Upper lobe of left lung (tissue), 6 donors: Measurements from ENCODE around the gene M6PR. TPM values are rescaled to one million over a fixed set of nuclear protein-coding genes. Genes with fewer than 3 reads are reported as not detected.

Source experiments
- ATAC-seq, 2 donors: fragments of 200-7000 bp; cut with Tn5 transposase; one replicate each; pipeline ENCODE4 v1.9.1; 2022; ENCODE audit warnings: mild to moderate bottlenecking in 2 of 2, moderate library complexity in 2 of 2; ENCODE audit not compliant: low FRiP score in 2 of 2
- DNase-seq, 2 donors: peaks; one replicate each; pipeline ENCODE4 v3.0.0-alpha.2; 2019 to 2020
- H3K27ac ChIP-seq, 4 donors: fragments of 200-600 bp; sonication (generic); one replicate each; pipeline ENCODE4 v1.5.1; 2016 to 2019
- H3K27me3 ChIP-seq, 4 donors: fragments of 200-600 bp; sonication (generic); one replicate each; pipeline ENCODE4 v1.5.1; 2017 to 2019
- H3K36me3 ChIP-seq, 4 donors: fragments of 200-600 bp; sonication (generic); one replicate each; pipeline ENCODE4 v1.5.1; 2016 to 2019
- H3K4me1 ChIP-seq, 4 donors: fragments of 200-600 bp; sonication (generic); one replicate each; pipeline ENCODE4 v1.5.1; 2018 to 2019
- H3K4me3 ChIP-seq, 4 donors: fragments of 200-600 bp; sonication (generic); one replicate each; pipeline ENCODE4 v1.5.1; 2017 to 2019; ENCODE audit warnings: mild to moderate bottlenecking in 2 of 4, moderate library complexity in 1 of 4
- H3K9me3 ChIP-seq, 4 donors: fragments of 200-600 bp; sonication (generic); one replicate each; pipeline ENCODE4 v1.5.1; 2018 to 2019
- CTCF ChIP-seq, 6 experiments: fragments of 450-650 bp in 4 of 6; fragments of 200-600 bp in 2 of 6; sonication (generic) in 2 of 6; IDR thresholded peaks; one replicate each; pipeline ENCODE4 v1.5.1; 2016 to 2019; ENCODE audit warnings: antibody characterized with exemption in 6 of 6
- EP300 ChIP-seq, 4 donors: sonication (generic); formaldehyde crosslinking; IDR thresholded peaks; one replicate each; pipeline ENCODE4 v1.5.1; 2017; ENCODE audit warnings: antibody characterized with exemption in 4 of 4, control low read depth in 2 of 4
- POLR2A ChIP-seq, 4 donors: fragments of 450-650 bp; IDR thresholded peaks; one replicate each; pipeline ENCODE4 v1.5.1; 2016 to 2017; ENCODE audit warnings: antibody characterized with exemption in 4 of 4, mild to moderate bottlenecking in 2 of 4
- POLR2AphosphoS5 ChIP-seq, 2 donors: sonication (generic); formaldehyde crosslinking; IDR thresholded peaks; one replicate each; pipeline ENCODE4 v1.5.1; 2017; ENCODE audit warnings: antibody characterized with exemption in 2 of 2
- WGBS, 2 donors: methylation state at CpG; one replicate each; pipeline ENCODE4 v1.1.5; 2017 to 2018; 5-methylcytosine and 5-hydroxymethylcytosine counted together
- total RNA-seq, 6 donors: library from RNA; depleted of rRNA in 4 of 6; stranded (reverse); fragments of >200 nt in 4 of 6; gene quantifications; one replicate each; pipeline versions ENCODE4 v1.1.0 to v1.2.1, GENCODE V29; 2016 to 2021
- donor health status: DM: no; HTN: no; CAD: no; lungs with moderate emphysema.
- donor health status: DM: no; HTN: yes; CAD: no; lungs with severe emphysema.

The M6PR gene
- total RNA-seq, 6 donors from 2014 or later, result 136 to 239 (median 175) TPM

- Histone ChIP-seq H3K9me3 (no peaks in the 10 kb centered on the region), H3K27me3 (no peaks in the 10 kb centered on the region), H3K36me3 (no peaks in the 10 kb centered on the region), H3K4me3 (no peak overlapping the region), H3K4me1 (no peaks in the 10 kb centered on the region), H3K27ac (no peak overlapping the region)
- no peak for ATAC-seq
- no peak for TF ChIP-seq CTCF (IDR thresholded peaks at IDR 0.05)
- TF ChIP-seq POLR2AphosphoS5 (IDR thresholded peaks at IDR 0.05), result no peak
- TF ChIP-seq EP300 (IDR thresholded peaks at IDR 0.05), result no peak
- TF ChIP-seq POLR2A (IDR thresholded peaks at IDR 0.05), result no peak
- 79 to 85% methylated on average over 4 of the region's 4 CpGs for WGBS, 2 donors
- DNase-seq, result no peak
Observed at GRCh38 chr12:8957561-8957960, 8.1 kb upstream of the M6PR start.

GRCh38 chr12:8956772-8957171 is 7.3 kb upstream of the M6PR start:
- ATAC-seq, result no peak
- TF ChIP-seq POLR2A (IDR thresholded peaks at IDR 0.05) (no peak), EP300 (IDR thresholded peaks at IDR 0.05) (no peak)
- Histone ChIP-seq H3K9me3 (no peaks in the 10 kb centered on the region), H3K27me3 (no peaks in the 10 kb centered on the region), H3K4me3 (no peak overlapping the region), H3K27ac (no peak overlapping the region), H3K4me1 (no peaks in the 10 kb centered on the region), H3K36me3 (no peaks in the 10 kb centered on the region)
- 88 to 89% methylated on average over 7 of the region's 7 CpGs for WGBS, 2 donors
- no peak for DNase-seq

GRCh38 chr12:8956073-8956472 is 6.6 kb upstream of the M6PR start:
- WGBS, 2 donors, result 88 to 96% methylated on average over 4 to 15 of the region's 15 CpGs
- Histone ChIP-seq H3K9me3 (no peaks in the 10 kb centered on the region), H3K27me3 (no peaks in the 10 kb centered on the region), H3K4me3 (no peak overlapping the region), H3K27ac (no peak overlapping the region), H3K4me1 (peaks cover 0 to 5% (median 3%) of the 10 kb centered on the region in 4 donors), H3K36me3 (no peaks in the 10 kb centered on the region)
- DNase-seq (no peak), ATAC-seq (no peak)
- no peak for TF ChIP-seq CTCF (IDR thresholded peaks at IDR 0.05)
- no peak for TF ChIP-seq POLR2AphosphoS5 (IDR thresholded peaks at IDR 0.05)
- TF ChIP-seq EP300 (IDR thresholded peaks at IDR 0.05), result no peak
- TF ChIP-seq POLR2A (IDR thresholded peaks at IDR 0.05), result no peak

- H3K9me3 ChIP-seq, result no peaks in the 10 kb centered on the region
- no peak overlapping the region for H3K4me3 ChIP-seq
- DNase-seq (peak in 1 of 2 donors; percentile 28), ATAC-seq (no peak)
- no peak overlapping the region for H3K27ac ChIP-seq
- H3K27me3 ChIP-seq, result no peaks in the 10 kb centered on the region
- WGBS, 2 donors, result 81% methylated on average over 8 of the region's 8 CpGs
- TF ChIP-seq POLR2AphosphoS5 (IDR thresholded peaks at IDR 0.05), result no peak
- no peak for TF ChIP-seq CTCF (IDR thresholded peaks at IDR 0.05)
- TF ChIP-seq POLR2A (IDR thresholded peaks at IDR 0.05), result no peak
- no peak for TF ChIP-seq EP300 (IDR thresholded peaks at IDR 0.05)
- H3K36me3 ChIP-seq, result no peaks in the 10 kb centered on the region
- H3K4me1 ChIP-seq, result peaks cover 0 to 16% (median 8%) of the 10 kb centered on the region in 4 donors
Observed at GRCh38 chr12:8953773-8954402, 4.4 kb upstream of the M6PR start.

- no peak for ATAC-seq
Observed at GRCh38 chr12:8951744-8952143, 2.3 kb upstream of the M6PR start.

More at GRCh38 chr12:8951744-8952143, 2.3 kb upstream of the M6PR start:
- peaks cover 20 to 36% (median 25%) of the 10 kb centered on the region in 4 donors for H3K4me1 ChIP-seq
- no peak overlapping the region for H3K4me3 ChIP-seq
- H3K36me3 ChIP-seq, result no peaks in the 10 kb centered on the region
- no peaks in the 10 kb centered on the region for H3K27me3 ChIP-seq
- no peak for TF ChIP-seq POLR2A (IDR thresholded peaks at IDR 0.05)
- TF ChIP-seq EP300 (IDR thresholded peaks at IDR 0.05), result no peak
- TF ChIP-seq CTCF (IDR thresholded peaks at IDR 0.05), result no peak
- no peak for TF ChIP-seq POLR2AphosphoS5 (IDR thresholded peaks at IDR 0.05)
- H3K9me3 ChIP-seq, result no peaks in the 10 kb centered on the region
- H3K27ac ChIP-seq, result peak overlapping the region in 1 of 4 donors; percentile 40
- WGBS, 2 donors, result 44 to 75% methylated on average over 1 of the region's 1 CpG
- DNase-seq, result no peak
